Gastrocnemius medialis (tissue), 4 donors: ENCODE results near the gene TMEM39B.
"Not testable (repeated sequence)": the region's sequence is repeated elsewhere in the genome, so short reads cannot be mapped to it uniquely, and the experiment has no call there.

Source experiments
- POLR2A ChIP-seq, 2 donors: fragments of 450-650 bp; IDR thresholded peaks; one replicate each; pipeline ENCODE4 v1.6.1; 2017; ENCODE audit warnings: antibody characterized with exemption in 2 of 2, mild to moderate bottlenecking in 2 of 2, moderate library complexity in 2 of 2
- TF ChIP-seq, protein P1 (sequence below), 5 experiments: fragments of 450-650 bp in 3 of 5; fragments of 200-600 bp in 2 of 5; sonication (generic) in 2 of 5; IDR thresholded peaks in 4 of 5; conservative IDR thresholded peaks in 1 of 5; 1 replicate in 4 of 5; 2 replicates in 1 of 5; pipeline ENCODE4 v1.5.1; 2016 to 2019; ENCODE audit warnings: antibody characterized with exemption in 5 of 5, mild to moderate bottlenecking in 3 of 5, moderate library complexity in 3 of 5

DNA sequence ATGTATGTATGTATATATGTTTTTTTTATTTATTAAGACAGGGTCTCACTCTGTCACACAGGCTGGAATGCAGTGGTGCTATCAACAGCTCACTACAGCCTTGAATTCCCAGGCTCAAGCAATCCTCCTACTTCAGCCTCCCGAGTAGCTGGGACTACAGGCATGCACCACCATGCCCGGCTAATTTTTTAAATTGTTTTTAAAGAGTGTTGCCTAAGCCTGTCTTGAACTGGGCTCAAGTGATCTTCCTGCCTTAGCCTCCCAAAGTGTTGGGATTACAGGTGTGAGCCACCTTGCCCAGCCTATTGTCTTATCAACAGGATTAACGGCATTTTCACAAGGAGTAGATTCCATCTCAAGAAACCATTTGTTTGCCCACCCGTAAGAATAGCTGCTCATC lies 40.7 kb downstream of the TMEM39B start:
- TF ChIP-seq, protein P1, sequence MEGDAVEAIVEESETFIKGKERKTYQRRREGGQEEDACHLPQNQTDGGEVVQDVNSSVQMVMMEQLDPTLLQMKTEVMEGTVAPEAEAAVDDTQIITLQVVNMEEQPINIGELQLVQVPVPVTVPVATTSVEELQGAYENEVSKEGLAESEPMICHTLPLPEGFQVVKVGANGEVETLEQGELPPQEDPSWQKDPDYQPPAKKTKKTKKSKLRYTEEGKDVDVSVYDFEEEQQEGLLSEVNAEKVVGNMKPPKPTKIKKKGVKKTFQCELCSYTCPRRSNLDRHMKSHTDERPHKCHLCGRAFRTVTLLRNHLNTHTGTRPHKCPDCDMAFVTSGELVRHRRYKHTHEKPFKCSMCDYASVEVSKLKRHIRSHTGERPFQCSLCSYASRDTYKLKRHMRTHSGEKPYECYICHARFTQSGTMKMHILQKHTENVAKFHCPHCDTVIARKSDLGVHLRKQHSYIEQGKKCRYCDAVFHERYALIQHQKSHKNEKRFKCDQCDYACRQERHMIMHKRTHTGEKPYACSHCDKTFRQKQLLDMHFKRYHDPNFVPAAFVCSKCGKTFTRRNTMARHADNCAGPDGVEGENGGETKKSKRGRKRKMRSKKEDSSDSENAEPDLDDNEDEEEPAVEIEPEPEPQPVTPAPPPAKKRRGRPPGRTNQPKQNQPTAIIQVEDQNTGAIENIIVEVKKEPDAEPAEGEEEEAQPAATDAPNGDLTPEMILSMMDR (IDR thresholded peaks at IDR 0.05 in 4 of 5, conservative IDR thresholded peaks at IDR 0.05 in 1 of 5), result not testable (repeated sequence)
- TF ChIP-seq POLR2A (IDR thresholded peaks at IDR 0.05), result not testable (repeated sequence)
